ENCODE measurements around the gene TPPP3.
"Not testable (repeated sequence)": the region's sequence is repeated elsewhere in the genome, so short reads cannot be mapped to it uniquely, and the experiment has no call there.

Gene TPPP3

GRCh38 chr16:67425580-67425979 lies 32.3 kb upstream of the TPPP3 start:
- DNase-seq (ENCODE audit: low spot score) = no peak

- no peak for DNase-seq (ENCODE audit: low spot score)
These were observed 31.8 kb upstream of the TPPP3 start for GRCh38 chr16:67425061-67425460.

- no peak for DNase-seq (ENCODE audit: low spot score)
These were observed 30.9 kb upstream of the TPPP3 start for GRCh38 chr16:67424261-67424615.

GRCh38 chr16:67423611-67424260 lies 30.4 kb upstream of the TPPP3 start:
- DNase-seq (ENCODE audit: low spot score) = no peak

- DNase-seq (ENCODE audit: low spot score) = no peak
These were observed 29.7 kb upstream of the TPPP3 start for GRCh38 chr16:67423015-67423414.

GRCh38 chr16:67421030-67421429 lies 27.7 kb upstream of the TPPP3 start:
- no peak for DNase-seq (ENCODE audit: low spot score)

GRCh38 chr16:67419931-67420330 lies 26.6 kb upstream of the TPPP3 start:
- DNase-seq (ENCODE audit: low spot score) = peak; percentile 28

GRCh38 chr16:67419502-67419901 lies 26.2 kb upstream of the TPPP3 start:
- DNase-seq (ENCODE audit: low spot score) = no peak

- DNase-seq (ENCODE audit: low spot score) = no peak
These were observed 24.2 kb upstream of the TPPP3 start for GRCh38 chr16:67417333-67418061.

GRCh38 chr16:67415872-67416793 lies 22.8 kb upstream of the TPPP3 start, which contains the start of gene ZDHHC1:
ZDHHC1 (minus strand) TSS chr16:67416477; CDS start chr16:67407775, 8,702 bp downstream.
- peak; percentile 79 for DNase-seq (ENCODE audit: low spot score)

- DNase-seq (ENCODE audit: low spot score) = not testable (repeated sequence)
These were observed 22.1 kb upstream of the TPPP3 start for GRCh38 chr16:67415421-67415820.

GRCh38 chr16:67413978-67414911 lies 20.9 kb upstream of the TPPP3 start:
- DNase-seq (ENCODE audit: low spot score) = no peak

- DNase-seq (ENCODE audit: low spot score) = no peak
These were observed 19.0 kb upstream of the TPPP3 start for GRCh38 chr16:67412294-67412693.

GRCh38 chr16:67411339-67411738 lies 18.0 kb upstream of the TPPP3 start:
- DNase-seq (ENCODE audit: low spot score) = no peak

GRCh38 chr16:67409631-67410030 lies 16.3 kb upstream of the TPPP3 start:
- no peak for DNase-seq (ENCODE audit: low spot score)

- no peak for DNase-seq (ENCODE audit: low spot score)
These were observed 14.6 kb upstream of the TPPP3 start for GRCh38 chr16:67407788-67408452.

- DNase-seq (ENCODE audit: low spot score) = no peak
These were observed 14.0 kb upstream of the TPPP3 start for GRCh38 chr16:67407176-67407787.

GRCh38 chr16:67406111-67406971 lies 13.0 kb upstream of the TPPP3 start:
- peak; percentile 67 for DNase-seq (ENCODE audit: low spot score)

GRCh38 chr16:67405336-67405735 lies 12.0 kb upstream of the TPPP3 start:
- no peak for DNase-seq (ENCODE audit: low spot score)
